GM12872 (cell line): Measurements from ENCODE around the gene TNS4.

Experiments
- TF ChIP-seq, protein P1 (sequence below): IDR thresholded peaks from 3 replicates; pipeline ENCODE4 v1.5.1; 2011; ENCODE audit warnings: low read depth, mild to moderate bottlenecking, low read length, moderate library complexity; ENCODE audit not compliant: insufficient read depth

Gene TNS4

DNA sequence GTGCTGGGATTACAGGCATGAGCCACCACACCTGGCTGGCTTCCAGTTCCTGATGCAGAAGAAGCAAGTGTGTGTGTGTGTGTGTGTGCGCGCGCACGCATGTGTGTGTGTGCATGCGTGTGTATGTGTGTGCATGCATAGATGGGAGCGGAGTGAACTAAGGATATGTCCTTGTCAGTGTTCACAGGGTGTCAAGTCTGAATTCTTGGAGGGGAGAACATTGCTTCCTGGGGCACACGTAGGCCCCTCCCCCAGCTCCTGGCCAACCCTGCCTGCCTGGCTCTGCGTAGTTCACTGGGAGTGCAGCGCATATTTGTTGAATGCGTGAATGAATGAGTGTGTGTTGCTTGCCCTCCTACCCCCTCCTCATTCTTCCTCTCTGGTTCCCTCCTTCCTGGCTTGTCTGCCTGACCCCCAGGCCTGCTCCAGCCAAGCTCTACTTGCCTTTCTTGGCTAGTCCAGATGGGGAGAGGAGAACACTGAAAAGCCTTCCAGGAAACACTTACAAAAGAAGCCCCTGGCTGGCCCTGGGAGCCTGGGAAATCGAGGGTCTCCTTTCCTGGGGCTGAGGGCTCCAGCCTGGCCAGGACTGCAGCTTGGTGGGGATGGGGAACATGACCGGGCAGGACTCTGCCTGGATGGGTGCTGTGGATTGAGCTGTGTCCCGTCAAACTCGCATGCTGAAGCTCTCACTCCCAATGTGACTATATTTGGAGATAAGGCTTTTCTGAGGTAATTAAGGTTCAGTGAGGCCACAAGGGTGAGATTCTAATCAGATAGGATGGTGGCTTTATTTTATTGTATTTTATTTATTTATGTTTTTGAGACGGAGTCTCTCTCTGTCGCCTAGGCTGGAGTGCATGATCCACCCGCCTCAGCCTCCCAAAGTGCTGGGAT is 30.2 kb downstream of the TNS4 start:
- TF ChIP-seq, protein P1, sequence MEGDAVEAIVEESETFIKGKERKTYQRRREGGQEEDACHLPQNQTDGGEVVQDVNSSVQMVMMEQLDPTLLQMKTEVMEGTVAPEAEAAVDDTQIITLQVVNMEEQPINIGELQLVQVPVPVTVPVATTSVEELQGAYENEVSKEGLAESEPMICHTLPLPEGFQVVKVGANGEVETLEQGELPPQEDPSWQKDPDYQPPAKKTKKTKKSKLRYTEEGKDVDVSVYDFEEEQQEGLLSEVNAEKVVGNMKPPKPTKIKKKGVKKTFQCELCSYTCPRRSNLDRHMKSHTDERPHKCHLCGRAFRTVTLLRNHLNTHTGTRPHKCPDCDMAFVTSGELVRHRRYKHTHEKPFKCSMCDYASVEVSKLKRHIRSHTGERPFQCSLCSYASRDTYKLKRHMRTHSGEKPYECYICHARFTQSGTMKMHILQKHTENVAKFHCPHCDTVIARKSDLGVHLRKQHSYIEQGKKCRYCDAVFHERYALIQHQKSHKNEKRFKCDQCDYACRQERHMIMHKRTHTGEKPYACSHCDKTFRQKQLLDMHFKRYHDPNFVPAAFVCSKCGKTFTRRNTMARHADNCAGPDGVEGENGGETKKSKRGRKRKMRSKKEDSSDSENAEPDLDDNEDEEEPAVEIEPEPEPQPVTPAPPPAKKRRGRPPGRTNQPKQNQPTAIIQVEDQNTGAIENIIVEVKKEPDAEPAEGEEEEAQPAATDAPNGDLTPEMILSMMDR: no peak

DNA sequence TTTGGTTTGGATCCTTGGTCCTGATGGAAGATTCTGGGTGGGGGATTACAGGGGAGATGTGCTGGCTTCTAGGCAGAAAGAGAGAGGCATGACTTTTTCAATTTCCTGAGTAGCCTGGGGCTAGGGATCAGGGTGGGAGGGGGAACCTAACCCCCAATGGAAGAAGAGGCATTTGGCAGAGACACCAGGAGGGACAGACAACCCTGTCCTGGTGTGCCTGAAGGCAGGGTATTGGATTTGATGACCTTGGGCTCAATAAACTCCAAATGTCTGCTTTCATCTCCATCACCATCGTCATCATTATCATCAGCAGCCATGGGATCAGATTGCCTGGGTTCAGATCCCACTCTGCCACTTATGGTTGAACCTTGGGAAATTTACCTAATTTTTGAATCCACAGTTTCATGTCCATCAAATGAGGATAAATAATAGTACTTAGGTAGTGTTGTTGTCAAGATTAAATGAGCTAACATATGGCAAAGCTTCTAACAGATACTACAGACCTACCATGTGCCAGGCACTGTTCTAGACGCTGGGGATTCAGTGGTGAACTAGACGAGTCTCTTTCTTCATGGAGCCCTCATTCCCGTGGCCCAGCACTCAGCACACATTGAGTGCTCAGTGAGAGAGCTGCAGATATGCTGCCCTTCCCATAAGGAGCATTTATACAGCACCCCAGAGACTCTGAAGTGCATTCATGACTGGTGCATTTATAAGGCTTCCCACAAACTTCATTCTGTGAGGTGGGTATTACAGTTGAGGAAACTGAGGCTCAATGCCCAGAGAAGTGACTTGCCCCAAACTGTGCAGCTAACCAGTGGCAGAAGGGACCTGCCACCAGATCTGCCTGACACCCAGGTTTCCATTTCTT is 31.4 kb downstream of the TNS4 start:
- TF ChIP-seq, protein P1: no peak

DNA sequence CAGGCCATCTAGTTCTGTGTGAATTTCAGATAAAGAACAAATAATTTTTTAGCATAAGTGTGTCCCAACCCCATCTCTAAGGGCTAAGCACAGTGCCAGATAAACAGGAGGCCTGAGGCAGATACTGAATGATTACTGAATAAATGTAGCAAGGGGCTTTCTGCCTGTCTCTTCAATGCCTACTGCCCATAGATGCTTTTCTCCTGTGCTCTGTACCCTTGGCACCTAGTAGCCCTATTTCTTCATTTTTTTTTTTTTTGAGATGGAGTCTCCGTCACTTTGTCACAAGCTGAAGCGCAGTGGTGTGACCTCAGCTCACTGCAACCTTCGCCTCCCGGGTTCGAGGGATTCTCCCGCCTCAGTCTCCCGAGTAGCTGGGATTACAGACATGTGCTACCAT is 32.9 kb downstream of the TNS4 start:
- TF ChIP-seq, protein P1: no peak

DNA sequence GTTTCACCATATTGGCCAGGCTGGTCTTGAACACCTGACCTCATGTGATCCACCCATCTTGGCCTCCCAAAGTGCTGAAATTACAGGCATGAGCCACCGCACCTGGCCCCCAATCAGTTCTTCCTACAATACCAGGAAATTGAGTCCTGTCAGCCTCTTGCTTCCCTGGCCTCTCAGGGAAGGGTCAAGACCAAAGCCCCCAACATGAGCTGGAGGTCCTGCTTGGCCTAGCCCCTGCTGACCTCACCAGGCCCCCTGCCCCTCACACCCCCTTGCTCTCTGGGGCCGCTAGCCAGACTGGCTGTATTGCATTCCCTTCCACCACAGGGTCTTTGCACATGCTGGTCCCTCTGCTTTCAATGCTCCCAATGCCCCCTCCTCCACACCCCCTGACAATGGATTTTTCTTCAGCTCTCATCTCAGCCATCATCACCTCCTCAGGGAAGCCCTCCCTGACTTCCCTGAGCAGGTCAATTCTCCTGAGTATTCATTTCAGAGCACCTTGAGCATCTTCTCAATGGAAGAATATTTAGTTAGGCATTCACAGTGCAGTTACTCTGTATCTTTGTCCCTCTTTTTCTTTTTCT is 34.0 kb downstream of the TNS4 start:
- TF ChIP-seq, protein P1: no peak

DNA sequence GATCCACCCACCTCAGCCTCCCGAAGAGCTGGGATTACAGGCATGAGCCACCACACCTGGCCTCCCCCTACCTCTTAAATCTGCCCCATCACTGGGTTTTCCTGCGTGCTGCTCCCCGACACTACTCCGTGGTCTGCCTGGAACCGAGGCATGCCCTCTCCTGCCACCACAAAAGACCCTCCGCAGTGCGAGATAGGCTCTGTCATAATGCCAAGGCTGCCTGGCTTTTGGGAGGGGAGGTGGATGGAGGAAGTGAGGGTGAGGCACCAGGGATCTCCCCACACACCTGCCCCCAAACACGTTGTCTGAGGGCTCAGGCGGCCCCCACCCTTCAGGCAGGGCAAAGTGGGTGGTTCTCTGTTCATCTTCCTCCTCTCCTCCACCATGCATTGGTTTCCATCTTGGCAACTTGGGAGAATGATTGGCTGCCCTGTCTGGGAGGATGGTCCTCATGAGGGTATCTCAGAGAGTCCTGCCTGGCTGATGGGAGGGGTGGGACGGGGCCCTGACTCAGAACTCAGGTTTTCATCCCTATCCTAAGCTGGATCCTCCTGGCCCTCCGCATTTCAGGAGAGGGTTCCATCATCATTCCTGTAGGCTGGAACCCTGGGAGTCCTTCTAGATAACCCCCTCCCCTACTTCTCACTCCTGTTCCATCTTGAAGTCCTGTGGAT is 35.0 kb downstream of the TNS4 start:
- TF ChIP-seq, protein P1: no peak

DNA sequence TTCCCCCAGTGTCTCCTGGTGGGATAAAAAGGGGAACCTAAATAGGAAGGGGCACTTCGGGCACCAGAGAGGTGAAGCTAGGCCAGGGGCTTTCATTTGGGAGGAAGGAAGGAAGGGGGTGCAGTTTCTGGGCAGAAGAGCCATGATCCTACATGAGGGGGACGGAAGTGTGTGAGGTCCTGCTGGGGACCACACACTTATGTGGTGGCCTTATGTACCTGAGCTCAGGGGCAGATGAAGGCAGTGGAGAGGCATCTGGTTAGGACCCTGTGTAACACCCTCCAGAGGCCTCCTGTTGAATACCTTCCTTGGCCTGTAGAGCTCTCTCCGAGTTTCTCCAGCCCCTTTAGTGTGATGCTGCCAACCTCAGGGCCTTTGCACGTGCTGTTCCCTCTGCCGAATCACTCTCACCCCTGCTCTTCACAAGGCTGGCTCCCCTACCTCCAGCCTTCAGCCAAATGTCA is 37.0 kb downstream of the TNS4 start:
- TF ChIP-seq, protein P1: no peak
